ENCODE measurements around the gene CRYGD. TPM values are rescaled to one million over a fixed set of nuclear protein-coding genes. Genes with fewer than 3 reads are reported as not detected.
A peak's percentile ranks its signal among the peaks of the same experiment; 100 is the strongest.

Gene CRYGD
- total and polyA plus RNA-seq, 2 of the 13 experiments (the other 11 are each of a cell fraction or from before 2014, with no cell fraction given): not detected

GRCh38 chr2:208142925-208143799, 18.8 kb upstream of the CRYGD start (continued):
- TF ChIP-seq AHDC1 (CRISPR knock-in tag; IDR thresholded peaks at IDR 0.05; ENCODE audit: borderline replicate concordance) (peak; percentile 50; the same call in 1 of the 2 replicates), RAD21 (CRISPR knock-in tag; IDR thresholded peaks at IDR 0.05) (no peak), SOX5 (CRISPR knock-in tag; IDR thresholded peaks at IDR 0.05; ENCODE audit: borderline replicate concordance) (peak; percentile 99), ATF4 (CRISPR knock-in tag; IDR thresholded peaks at IDR 0.05) (peak in 1 of 2 experiments; percentile 38; a peak in 1 of 4 replicates), MNT (IDR thresholded peaks at IDR 0.05) (no peak), ZNF382 (CRISPR knock-in tag; IDR thresholded peaks at IDR 0.05; ENCODE audit: borderline replicate concordance) (no peak), ZNF18 (CRISPR knock-in tag; IDR thresholded peaks at IDR 0.05; ENCODE audit: insufficient replicate concordance) (peak; percentile 38), ZNF674 (CRISPR knock-in tag; IDR thresholded peaks at IDR 0.05; ENCODE audit: low read depth) (no peak), NR2F2 (IDR thresholded peaks at IDR 0.05; ENCODE audit: borderline replicate concordance, low read depth) (no peak), ZFP90 (CRISPR knock-in tag; IDR thresholded peaks at IDR 0.05; ENCODE audit: borderline replicate concordance) (0 out of 2 replicates have a peak, but pooled peaks have one; percentile 62), ERF (CRISPR knock-in tag; IDR thresholded peaks at IDR 0.05) (0 out of 2 replicates have a peak, but pooled peaks have one; percentile 57), NCOR1 (IDR thresholded peaks at IDR 0.05; ENCODE audit: borderline replicate concordance, low read length) (peak; percentile 71; the same call in 1 of the 2 replicates), MED1 (CRISPR knock-in tag; IDR thresholded peaks at IDR 0.05) (peak; percentile 63), ZNF224 (CRISPR knock-in tag; IDR thresholded peaks at IDR 0.05) (no peak), POGZ (CRISPR knock-in tag; IDR thresholded peaks at IDR 0.05) (peak; percentile 75)

Data from HepG2 (cell line).